GM18519 (cell line): Measurements from ENCODE around the gene SPATA16.
"Not testable (repeated sequence)": the region's sequence is repeated elsewhere in the genome, so short reads cannot be mapped to it uniquely, and the experiment has no call there.

Source experiments
- ATAC-seq: cut with Tn5 transposase; IDR thresholded peaks from one replicate; pipeline ENCODE4 v1.9.1; 2021; ENCODE audit warnings: mild to moderate bottlenecking, moderate library complexity; ENCODE audit not compliant: unreplicated experiment, low FRiP score

The SPATA16 gene

GRCh38 chr3:173066044-173067004 is 74.7 kb downstream of the SPATA16 start:
- no peak for ATAC-seq

- no peak for ATAC-seq
Measured at GRCh38 chr3:173065543-173065981, 75.5 kb downstream of the SPATA16 start.

DNA sequence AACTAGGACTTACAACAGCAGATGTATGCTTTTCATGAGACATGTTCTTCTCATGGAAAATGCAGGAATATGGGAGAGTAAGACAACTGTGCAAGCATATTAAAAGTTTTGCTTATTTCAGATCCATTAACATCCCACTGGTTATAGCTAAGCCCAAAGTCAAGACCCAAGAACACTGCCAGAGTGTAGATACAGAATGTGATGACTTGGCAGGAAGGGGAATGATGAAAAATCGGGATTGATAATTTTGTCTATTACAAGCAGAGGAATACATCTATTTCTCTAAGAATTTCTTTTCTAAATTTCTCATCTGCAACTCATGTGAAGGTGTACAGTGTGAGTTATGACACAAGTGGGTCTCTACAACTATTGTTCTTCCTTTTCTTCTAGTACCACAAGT is 76.4 kb downstream of the SPATA16 start:
- ATAC-seq, result no peak

GRCh38 chr3:173058229-173058628 is 82.8 kb downstream of the SPATA16 start:
- no peak for ATAC-seq

- ATAC-seq, result peak; percentile 43
Measured at GRCh38 chr3:173055228-173055933, 85.7 kb downstream of the SPATA16 start.

DNA sequence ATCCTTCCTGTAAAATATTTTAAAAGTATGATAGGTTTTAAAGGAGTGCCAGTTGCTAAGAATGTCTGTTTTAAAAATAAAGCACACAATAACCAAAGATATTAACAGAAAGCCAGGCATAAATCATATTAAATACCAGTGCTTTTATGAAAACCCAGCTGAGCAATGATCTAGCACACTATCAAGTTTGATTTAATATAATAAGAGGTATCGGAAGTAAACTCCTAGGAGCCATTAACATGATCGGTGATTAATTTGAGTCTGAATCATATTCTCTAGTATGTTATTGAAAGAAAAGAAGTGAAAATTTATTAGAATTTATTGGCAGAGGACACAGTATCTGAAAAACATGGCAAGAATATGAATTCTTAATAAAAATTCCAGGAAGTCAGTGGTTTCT is 91.7 kb downstream of the SPATA16 start:
- ATAC-seq, result no peak

DNA sequence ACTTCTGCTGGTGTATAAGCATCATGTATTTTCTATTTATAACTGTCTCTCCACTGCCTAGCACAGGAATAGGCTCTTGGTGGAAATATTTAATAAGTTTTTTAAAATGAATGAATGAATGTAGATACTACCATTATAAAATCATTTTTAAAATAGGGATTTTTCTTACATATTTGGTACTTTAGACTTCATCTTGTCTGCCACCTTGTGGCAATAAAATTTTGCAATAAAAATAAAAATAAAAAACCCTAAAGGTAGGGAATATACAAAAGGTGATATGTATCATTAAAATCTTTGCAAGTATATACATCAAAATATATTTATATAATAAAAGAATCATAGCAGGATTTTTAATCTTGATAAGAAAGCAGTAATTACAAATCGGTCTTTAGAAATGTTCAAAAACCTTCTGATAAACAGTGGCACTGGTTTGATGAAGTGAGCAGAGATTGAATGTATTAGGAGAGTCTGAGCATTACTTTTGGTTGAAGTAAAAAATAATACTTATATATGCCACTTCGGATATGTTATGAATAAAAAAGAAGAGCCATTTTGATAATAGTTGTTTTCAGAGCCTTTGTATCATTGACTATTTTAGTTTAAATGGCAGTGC is 95.2 kb downstream of the SPATA16 start:
- no peak for ATAC-seq

GRCh38 chr3:173044998-173045397 is 96.0 kb downstream of the SPATA16 start:
- ATAC-seq, result no peak

GRCh38 chr3:173043757-173044156 is 97.3 kb downstream of the SPATA16 start:
- ATAC-seq, result no peak

GRCh38 chr3:173038484-173038871 is 102.6 kb downstream of the SPATA16 start:
- no peak for ATAC-seq

- no peak for ATAC-seq
Measured at GRCh38 chr3:173037840-173038483, 103.1 kb downstream of the SPATA16 start.

- ATAC-seq, result no peak
Measured at GRCh38 chr3:173030273-173030672, 110.8 kb downstream of the SPATA16 start.

- ATAC-seq, result no peak
Measured at GRCh38 chr3:173028351-173028750, 112.7 kb downstream of the SPATA16 start.

DNA sequence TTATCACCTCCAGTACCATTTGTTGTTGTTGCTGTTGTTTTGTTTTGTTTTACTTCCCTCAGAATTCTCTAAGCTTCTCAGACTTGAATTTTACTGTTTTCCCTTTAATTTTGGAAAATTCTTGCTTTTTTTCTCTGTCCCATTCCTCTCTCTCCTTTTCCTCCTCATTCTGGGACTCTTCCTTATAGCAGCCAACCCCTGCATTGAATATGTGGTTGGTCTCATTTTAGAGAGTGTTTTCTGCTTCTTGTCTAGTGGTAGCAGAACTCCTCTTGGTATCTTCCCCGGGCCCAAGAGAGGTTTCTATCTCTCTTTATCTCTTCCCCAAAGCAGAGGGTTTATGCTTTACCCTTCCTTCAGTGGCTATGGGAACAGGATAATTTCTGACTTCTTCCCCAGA is 113.6 kb downstream of the SPATA16 start:
- no peak for ATAC-seq

- ATAC-seq, result no peak
Measured at GRCh38 chr3:173025941-173026340, 115.1 kb downstream of the SPATA16 start.

DNA sequence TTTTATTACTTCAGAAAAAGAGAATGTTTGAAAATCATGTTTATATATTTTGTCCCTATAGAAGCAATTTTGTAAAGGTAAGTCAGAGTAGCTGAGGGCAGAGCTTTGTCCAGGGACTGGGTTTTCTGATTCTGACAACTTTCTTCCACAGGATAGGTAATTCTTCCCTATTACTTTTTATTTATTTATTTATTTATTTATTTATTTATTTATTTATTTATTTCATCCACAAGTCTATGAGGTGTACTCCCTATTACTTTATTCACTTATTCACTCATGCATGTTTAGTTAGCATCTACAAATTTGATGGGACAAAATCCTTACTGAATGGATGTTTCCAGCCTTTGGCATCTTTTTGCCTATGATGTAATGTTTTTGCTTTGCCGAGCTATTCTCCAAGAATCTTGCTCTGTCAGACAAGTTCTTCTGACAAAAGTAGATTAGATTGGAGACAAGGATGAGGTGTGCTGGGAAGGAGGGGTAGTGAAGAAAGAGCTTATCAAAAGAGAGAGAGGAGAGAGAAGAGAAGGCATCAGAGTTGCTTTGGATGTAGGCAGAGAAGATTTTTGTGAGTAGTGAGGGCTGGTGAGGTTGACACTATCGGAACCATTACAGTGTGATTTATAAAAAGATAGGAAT is 119.4 kb downstream of the SPATA16 start:
- no peak for ATAC-seq

DNA sequence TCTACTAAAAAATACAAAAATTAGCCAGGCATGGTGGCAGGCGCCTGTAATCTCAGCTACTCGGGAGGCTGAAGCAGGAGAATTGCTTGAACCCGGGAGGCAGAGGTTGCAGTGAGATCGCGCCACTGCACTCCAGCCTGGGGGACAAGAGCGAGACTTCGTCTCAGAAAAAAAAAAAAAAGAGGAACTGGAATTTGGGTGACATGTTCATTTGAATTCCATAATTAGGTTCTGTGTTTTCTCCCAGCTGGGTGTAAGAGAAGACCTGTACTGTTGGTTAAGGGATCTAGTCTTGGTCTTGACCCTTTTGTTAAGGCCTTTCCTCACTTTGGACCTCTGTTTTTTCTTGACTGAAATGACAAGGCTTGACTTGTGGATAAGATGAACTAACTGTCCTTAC is 120.9 kb downstream of the SPATA16 start:
- ATAC-seq, result not testable (repeated sequence)

DNA sequence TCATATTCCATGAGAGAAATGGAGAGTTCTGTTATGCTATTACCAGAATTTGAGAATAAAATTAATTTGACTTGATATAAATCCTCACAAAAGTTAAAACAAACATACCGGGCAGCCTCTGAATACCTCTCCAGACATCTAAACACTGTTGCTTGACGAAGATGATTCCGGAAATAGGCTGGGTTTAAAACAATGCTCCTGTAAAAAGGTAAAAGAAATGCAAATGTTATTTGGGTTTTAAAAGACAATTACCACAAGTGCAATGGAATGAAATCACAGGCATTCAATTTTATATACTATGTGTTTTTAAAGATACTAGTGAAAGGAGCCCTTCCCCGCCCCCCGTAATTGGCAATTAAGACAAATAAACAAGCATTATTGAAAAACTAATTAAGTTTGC is 121.7 kb downstream of the SPATA16 start:
- ATAC-seq, result no peak

DNA sequence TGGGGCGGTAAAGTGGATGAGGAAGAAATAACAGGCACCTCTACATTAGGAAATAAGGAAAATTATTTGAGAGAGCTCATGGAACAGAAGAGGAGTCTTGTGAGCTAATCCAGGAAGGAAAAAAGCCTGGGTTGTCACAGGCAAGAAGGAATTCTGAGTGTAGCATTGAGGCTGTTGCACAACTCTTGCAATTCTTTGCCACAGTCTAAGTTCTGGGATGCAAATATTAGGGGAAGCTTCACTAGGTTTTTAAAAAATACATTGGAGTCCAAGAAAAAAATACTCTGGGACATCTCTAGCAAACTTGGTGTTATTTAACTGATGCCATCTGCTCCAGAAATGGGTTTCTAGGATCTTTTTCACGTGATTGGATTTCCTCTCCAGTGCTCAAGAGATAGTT is 122.3 kb downstream of the SPATA16 start:
- ATAC-seq, result no peak

DNA sequence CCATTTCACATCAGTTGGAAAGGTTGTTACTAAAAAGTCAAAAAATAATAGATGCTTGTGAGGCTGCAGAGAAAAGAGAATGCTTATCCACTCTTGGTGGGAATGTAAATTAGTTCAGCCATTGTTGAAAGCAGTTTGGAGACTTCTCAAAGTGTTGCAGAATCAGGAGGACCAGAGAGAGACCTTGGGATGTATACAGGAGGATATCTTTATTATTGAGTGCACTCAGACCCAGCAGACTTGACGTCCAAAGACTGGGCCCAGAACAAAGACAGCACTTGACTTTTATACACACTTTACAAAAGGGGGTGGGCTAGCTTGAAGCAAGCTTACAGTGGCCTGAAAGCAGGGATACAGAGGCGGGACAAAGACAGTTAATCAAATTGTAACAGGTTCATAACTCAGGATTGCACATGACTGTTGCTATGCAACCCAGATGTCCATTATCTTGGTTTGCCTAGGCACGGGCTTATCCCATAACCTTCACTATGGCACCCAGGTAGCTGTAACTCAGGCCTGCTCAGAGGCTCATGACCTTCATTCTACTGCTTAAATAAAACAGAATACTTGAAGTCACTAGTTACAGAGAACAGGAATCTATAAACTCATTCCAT is 127.7 kb downstream of the SPATA16 start:
- no peak for ATAC-seq
